HG03159 (cell line): ENCODE results near the gene SMIM14.
A peak's percentile ranks its signal among the peaks of the same experiment; 100 is the strongest.
"Not testable (repeated sequence)": the region's sequence is repeated elsewhere in the genome, so short reads cannot be mapped to it uniquely, and the experiment has no call there.

ENCODE experiments used
- ATAC-seq: cut with Tn5 transposase; IDR thresholded peaks from one replicate; pipeline ENCODE4 v1.9.1; 2021; ENCODE audit warnings: mild to moderate bottlenecking, moderate library complexity; ENCODE audit not compliant: unreplicated experiment

Gene SMIM14

DNA sequence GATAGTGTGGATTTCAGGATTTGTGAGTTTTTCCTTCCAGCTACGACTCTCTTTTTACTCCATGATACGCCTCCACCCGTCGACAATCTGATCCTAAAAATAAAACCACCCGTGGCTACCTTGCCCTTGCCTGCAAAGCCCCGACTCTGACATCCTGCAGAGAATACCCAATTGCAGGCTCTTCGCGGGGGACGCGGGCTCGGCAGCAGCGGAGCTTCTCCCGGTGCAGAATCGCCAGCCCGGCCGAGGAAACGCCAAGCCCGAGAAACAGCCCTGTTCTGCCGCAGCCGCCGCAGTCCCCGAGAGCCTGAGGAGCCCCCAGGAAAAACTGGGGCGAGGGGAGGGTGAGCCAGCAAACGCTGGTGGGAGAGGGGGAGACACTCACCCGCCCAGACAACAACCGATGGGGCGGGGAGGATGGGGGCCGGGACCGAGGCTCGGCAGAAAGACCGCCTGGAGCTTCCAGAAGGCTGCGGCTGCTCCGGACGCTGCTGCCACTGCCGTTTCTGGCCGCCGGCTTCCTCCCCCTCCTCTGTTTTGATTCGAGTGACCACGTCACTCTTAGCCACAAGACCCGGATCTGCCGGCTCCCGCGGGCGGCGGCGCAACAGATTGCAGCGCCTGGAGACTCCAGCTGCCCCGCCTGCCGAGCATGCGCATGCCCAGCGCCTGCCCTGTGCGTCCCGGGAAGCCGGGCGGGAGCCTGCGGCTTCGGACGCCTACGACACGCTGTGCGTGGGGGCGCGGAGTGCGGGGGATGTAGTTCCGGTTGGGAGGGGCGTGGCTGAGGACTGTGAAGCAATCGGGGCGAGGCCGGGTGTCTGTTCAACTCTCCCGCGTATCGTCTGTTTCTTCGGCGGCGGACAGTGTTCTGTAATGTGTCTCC is at the start of gene SMIM14:
Gene SMIM14, minus strand, starts transcription at position 512 of the 886 bp plus-strand sequence. CDS start 33,720 bp downstream, outside the sequence.
- ATAC-seq = peak; percentile 60

DNA sequence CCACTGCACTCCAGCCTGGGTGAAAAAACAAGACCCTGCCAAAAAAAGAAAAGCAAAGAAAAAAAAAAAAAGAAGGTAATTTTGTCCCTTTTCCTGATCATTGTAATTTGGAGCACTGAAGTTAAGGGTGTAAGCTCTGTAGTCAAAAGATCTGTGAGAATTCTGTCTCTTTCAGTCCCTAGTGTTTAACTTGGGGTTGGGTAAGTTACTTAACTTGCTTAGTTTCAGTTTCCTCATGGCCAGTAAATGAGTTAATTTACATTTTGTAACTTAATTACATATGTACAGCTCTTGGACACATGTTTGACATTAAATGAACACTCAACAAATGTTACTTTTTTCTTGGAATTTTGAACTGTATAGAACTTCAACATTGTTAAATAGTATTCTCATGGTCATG is 48.3 kb upstream of the SMIM14 start:
- ATAC-seq = no peak

GRCh38 chr4:39685990-39686389 is 47.3 kb upstream of the SMIM14 start:
- ATAC-seq = no peak

DNA sequence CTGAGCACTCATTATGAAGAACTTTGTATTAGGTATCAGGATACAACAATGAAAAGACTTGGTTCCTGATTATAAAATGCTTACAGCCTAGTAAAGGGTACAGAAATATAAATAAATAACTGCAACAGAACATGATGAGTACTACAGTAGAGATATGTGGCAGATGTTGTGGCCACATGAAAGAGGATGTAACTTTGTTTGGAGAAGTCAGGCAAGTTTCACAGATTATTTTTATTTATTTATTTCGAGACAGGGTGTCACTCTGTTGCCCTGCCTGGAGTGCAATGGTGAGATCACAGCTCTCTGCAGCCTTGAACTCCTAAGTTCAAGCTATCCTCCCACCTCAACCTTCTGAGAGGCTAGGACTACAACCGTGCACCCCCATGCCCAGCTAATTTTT is 43.5 kb upstream of the SMIM14 start:
- ATAC-seq = peak; percentile 90

GRCh38 chr4:39681003-39681402 is 42.3 kb upstream of the SMIM14 start:
- not testable (repeated sequence) for ATAC-seq

GRCh38 chr4:39675681-39676080 is 37.0 kb upstream of the SMIM14 start:
- not testable (repeated sequence) for ATAC-seq

- ATAC-seq = not testable (repeated sequence)
Measured at GRCh38 chr4:39670296-39670695, 31.6 kb upstream of the SMIM14 start.

DNA sequence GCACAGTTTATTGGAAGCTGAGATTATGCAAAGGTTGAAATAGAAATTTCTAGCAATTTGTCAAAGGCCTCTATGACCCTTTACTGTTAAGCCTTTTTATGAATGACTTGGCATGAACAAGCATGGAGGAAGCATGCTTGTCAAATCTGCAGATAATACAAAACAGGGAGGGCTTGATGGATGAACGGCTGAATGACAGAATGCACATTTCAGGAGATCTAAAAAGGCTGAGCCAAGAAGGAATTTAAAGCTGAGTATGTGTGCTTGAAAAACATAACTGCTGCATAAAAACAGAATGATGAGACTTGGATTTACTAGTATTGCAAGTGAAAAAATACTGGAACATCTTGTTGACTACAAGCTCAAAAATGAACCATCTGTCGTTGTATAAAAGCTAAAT is 30.2 kb upstream of the SMIM14 start:
- no peak for ATAC-seq

- no peak for ATAC-seq
Measured at GRCh38 chr4:39667706-39668105, 29.0 kb upstream of the SMIM14 start.

- no peak for ATAC-seq
Measured at GRCh38 chr4:39664828-39665731, 26.4 kb upstream of the SMIM14 start.

GRCh38 chr4:39662683-39663082 is 24.0 kb upstream of the SMIM14 start:
- ATAC-seq = no peak

DNA sequence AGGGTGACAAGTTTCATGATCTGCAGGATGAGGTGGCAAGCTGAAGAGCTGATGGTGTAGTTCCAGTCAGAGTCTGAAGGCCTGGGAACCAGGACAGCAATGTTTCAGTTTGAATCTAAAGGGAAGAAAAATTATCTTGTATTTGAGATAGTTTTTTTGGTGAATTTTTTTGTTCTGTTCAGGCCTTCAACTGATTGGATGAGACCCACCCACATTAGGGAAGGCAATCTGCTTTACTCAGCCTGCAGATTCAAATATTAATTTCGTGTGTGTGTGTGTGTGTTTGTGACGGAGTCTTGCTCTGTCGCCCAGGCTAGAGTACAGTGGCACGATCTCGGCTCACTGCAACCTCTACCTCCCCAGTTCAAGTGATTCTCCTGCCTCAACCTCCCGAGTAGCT is 22.1 kb upstream of the SMIM14 start:
- no peak for ATAC-seq

GRCh38 chr4:39660045-39660444 is 21.4 kb upstream of the SMIM14 start:
- no peak for ATAC-seq

DNA sequence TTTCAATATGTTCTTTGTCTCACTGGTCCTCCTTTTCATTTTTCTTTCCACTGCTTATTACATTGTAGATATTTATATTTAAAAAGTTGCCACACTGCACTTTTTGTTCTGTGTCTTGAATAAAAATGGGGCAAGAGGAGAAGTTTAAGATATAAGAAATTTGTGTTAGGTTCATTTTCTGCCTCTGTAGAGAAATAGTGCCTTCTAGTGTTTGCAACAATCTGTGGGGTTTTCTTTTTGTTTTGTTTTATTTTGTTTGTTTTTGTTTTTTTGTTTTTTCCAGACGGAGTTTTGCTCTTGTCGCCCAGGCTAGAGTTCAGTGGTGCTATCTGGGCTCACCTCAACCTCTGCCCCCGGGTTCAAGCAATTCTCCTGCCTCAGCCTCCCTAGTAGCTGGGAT is 20.1 kb upstream of the SMIM14 start:
- no peak for ATAC-seq

- ATAC-seq = peak; percentile 67
Measured at GRCh38 chr4:39657465-39657864, 18.8 kb upstream of the SMIM14 start.

- ATAC-seq = not testable (repeated sequence)
Measured at GRCh38 chr4:39656638-39657037, 18.0 kb upstream of the SMIM14 start.

DNA sequence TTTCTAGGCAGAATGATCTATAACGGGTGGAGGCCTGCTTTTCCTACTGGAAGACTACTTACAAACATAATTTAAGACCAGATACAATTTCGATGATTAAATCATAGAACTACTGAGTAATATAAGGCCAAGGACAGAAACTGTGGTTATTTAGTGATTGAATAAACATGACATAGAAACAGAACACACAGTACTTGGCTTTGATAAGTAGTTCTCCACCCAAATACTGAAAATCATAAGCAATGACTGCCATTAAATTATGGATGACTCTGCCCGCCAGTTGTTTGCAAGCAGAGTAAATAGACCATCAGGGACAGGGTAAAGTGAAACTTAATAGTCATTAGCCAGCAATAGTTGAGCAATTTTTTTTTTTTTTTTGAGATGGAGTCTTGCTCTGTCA is 17.2 kb upstream of the SMIM14 start:
- ATAC-seq = no peak

- ATAC-seq = no peak
Measured at GRCh38 chr4:39655211-39655610, 16.5 kb upstream of the SMIM14 start.

DNA sequence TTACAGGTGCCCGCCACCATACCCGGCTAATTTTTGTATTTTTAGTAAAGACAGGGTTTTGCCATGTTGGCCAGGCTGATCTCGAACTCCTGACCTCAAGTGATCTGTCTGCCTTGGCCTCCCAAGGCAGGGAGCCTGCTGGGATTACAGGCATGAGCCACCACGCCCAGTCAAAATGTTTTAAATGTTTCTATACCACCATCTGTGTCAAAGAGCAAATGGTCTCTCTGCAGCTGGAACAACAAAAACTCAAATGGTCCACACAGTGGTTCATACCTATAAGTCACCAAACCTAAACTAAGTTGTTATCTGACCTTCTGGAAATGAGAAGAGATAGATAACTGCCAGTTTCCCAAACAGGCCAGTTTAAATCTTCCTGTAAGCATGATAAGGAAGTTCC is 12.9 kb upstream of the SMIM14 start:
- ATAC-seq = not testable (repeated sequence)

DNA sequence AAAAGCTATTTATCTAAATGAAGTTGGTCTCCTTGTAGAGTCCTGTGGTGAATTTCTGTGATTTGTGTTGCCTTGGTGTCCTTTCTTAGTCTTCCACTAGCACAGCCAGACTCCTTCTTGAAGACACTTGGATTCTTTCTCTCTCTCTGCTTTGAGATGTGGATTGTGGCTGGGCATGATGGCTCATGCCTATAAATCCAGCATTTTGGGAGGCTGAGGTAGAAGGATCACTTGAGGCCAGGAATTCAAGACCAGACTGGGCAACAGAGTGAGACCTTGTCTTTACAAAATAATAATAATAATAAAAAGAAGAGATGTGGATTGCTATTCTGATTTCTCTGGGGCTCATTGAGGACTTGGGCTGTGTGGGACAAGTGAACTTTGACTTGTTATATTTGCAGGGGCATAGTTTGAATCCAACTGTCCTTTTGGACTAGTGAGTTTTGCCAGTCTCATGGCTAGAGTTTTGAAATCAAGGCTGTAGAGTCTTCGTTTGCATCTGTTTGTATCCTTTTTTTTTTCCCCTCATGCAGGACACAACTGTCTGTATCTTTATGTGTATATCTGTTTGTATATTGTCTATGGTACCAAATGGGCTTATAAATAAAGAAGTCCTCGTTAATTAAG is 11.1 kb upstream of the SMIM14 start:
- no peak for ATAC-seq
